HG03064 (cell line): Measurements from ENCODE around the gene PROK2.

Experiments
- ATAC-seq: cut with Tn5 transposase; IDR thresholded peaks from one replicate; pipeline ENCODE4 v1.9.1; 2021; ENCODE audit warnings: low read depth; ENCODE audit not compliant: unreplicated experiment

The PROK2 gene

DNA sequence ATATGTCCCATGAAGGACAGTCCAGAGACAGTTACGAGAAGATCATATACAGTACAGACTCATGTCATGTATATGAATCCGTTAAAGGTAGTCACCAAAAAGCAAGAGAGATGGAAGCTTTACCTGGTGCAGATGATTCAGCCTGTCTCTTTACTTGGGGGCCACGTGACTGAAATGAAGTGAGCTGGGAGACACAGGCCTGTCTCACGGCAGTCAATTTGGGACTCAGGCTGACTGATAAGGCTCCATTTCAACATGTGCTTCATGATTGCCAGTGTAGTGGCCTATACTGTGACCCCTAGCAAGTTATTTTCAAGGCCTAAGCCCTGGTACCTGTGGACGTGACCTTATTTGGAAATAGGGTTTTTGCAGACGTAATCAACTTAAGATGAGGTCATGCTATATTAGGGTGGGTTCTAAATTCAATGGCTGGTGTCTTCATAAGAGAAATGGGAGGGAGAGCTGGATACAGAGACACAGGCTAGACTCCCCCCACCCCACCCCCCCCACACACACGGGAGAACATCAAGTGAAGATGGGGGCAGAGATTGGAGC lies 3.0 kb upstream of the PROK2 start:
- ATAC-seq: no peak

GRCh38 chr3:71786551-71786950 lies 1.6 kb upstream of the PROK2 start:
- no peak for ATAC-seq

- ATAC-seq: no peak
Observed at GRCh38 chr3:71786217-71786549, 1.2 kb upstream of the PROK2 start.

DNA sequence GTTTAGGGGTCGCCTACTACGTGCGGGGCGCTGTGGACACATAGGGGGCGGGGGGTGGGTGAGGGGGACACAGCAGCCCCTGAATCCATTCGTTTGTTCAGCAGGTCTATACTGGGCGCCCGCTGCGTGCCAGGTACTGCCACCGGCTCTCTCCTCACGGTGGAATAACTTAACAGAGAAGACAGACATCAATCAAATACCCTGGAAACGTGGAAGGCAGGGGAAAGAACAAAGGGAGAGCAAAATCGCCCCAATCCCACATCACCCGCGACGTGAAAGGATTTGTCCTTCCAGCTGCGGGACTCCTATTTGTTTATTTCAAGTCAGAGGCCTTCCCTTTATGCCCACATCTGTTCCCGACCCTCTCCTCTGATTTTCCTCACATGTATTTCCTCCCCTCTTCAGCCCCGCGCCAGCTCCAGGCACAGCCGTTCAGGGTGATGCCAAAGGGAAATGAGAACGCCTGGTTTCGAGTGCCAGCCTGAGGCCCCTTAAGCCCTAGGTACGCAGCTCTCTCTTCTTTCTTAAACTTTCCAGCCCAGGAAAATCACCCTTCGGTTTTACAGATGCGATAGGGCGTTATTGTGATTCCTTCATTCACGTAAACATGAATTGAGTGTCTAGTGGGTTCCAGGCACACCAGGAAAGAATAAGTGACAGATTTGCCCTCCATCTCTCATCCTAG lies 726 bp upstream of the PROK2 start:
- no peak for ATAC-seq

DNA sequence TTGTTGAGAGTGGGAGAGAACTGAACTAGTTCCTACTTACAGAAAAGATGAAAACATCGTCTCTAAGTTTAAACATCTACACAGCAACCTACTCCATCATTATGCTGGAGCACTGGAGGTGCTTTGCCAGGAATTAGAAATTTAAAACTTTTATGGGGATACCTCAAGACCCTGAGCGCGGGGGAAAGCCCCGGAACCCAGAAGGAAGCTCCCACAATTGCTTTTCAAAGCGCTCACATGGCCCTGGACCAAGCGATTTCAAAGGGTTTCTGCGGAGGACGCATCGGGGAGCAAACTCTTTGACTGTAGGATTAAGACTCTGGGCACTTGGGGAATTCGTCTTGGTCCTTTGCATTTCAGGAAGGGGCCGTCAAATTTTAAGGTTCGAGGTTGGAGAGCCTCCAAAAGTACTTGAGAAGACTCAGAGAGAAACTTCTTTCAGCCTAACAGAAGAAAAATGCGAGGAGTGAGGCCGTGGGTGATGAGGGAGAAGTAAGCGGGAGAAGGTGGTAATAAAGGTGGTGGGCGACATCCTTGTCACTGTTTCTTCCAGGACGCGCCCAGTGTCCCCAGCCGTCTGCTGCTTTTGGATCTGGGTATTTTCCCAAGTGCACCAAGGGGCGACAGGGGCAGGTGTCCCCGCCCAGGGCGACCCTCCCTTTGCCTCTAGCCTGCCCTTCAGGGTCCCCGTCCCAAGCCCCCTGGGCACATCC lies 591 bp downstream of the PROK2 start:
- ATAC-seq: no peak

DNA sequence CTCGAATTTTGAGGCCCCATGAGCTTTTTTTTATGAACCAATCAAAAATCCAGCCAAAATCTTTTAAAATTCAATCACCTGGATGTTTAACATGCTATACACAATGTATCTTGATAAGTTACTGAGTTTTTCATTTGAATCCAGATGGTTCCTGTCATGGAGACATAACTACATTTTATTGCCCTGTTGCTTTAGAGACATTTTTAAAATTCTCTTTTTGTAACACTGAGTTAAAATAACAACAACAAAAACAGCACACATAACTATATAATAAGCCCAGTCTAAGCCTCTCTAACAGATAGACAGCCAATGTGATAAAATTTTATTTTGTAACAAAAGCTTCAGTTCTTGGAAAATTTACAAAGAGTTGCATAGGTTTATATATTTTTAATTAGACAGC lies 1.8 kb downstream of the PROK2 start:
- no peak for ATAC-seq

GRCh38 chr3:71780430-71780829 lies 4.5 kb downstream of the PROK2 start:
- ATAC-seq: no peak

GRCh38 chr3:71779674-71780377 lies 5.1 kb downstream of the PROK2 start:
- ATAC-seq: no peak

DNA sequence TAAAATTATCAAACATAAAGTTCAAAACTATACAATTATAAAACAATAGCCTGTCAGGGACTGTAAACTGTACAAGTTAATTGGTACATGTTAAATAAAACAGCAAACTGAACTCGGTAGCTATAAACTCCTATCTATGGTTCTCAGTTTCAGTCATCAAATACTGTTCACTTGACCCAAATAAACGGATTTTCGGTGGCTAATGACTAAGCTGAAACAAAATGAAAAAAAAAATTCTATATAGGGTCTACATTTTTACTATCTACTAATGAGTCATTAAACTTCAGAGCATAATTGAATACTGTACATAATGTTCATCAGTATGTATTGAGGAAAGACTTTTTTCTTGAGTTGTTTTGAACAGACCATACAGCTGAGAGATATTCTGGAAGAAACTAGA lies 6.6 kb downstream of the PROK2 start:
- no peak for ATAC-seq

DNA sequence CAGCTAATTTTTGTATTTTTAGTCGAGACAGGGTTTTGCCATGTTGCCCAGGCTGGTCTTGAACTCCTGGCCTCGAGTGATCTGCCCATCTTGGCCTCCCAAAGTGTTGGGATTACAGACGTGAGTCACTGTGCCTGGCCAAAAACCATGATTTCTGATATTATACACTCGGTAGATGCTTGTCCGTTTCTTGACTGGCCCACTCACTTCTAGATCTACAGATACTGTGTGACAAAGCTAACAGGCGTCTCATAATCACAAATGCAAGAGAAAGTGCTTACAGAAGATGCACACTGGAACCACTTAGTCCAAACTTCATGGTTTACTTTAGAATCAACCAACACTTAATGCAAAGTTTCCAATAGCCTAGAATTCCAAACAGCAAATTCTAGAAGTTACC lies 8.4 kb downstream of the PROK2 start:
- ATAC-seq: no peak

DNA sequence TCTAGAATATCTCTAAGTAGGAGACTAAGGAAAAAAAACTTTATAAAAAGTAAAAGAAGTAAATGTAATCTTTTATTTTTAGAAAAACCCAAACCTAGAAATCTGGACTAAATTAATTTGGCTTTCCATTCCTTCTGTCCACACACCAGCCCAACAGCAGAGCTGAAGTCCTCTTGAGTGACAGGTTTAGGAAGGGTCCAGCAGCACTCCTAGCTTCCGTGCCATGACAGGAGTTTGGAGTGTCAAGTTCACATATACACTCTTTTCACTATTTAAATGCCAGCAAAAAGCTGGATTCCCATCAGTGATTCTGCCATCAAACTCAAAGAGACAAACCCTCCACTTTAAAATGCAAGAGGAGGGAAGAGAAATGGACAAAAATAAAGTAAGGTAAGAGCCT lies 13.1 kb downstream of the PROK2 start:
- ATAC-seq: no peak

GRCh38 chr3:71771126-71771525 lies 13.8 kb downstream of the PROK2 start:
- ATAC-seq: no peak

DNA sequence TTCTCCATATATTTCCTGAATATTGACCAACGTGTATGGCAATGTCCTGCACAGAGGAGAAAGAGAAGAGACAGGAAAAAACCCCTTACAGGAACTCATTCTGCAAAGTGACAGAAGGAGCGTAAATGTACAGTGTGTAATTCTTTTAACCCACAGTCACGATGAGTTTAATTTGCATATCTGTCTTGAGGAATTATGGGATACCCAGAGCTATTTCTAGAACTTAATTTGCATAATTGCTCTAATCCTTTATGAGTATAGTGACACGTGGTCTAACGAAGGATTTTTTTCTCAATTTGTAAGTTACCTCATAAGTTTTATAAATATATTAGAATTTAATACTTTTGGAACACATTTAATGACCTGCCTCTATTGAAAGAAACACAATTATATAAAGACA lies 21.5 kb downstream of the PROK2 start:
- no peak for ATAC-seq

DNA sequence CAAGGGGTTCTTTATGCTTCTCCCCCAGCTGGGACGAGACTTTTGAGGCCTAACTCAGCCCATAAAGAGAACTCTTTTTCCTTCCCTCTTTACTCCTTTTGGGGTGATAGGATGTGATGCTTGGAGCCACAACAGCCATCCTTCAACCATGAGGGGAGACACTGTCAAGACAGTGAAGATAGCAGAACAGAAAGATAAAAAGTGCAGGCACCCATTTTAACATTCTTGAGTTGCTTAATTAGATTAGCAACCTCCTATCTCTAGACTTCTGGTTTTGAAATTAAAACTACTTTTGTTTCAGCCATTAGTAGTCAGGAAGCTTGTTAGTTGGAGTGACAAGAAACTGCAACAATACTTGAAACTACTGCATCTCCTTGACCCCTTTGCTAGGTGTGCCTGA lies 24.8 kb downstream of the PROK2 start:
- no peak for ATAC-seq

GRCh38 chr3:71759401-71759800 lies 25.5 kb downstream of the PROK2 start:
- no peak for ATAC-seq

- no peak for ATAC-seq
Observed at GRCh38 chr3:71758091-71758490, 26.9 kb downstream of the PROK2 start.

GRCh38 chr3:71754610-71755253 lies 30.2 kb downstream of the PROK2 start:
- no peak for ATAC-seq

DNA sequence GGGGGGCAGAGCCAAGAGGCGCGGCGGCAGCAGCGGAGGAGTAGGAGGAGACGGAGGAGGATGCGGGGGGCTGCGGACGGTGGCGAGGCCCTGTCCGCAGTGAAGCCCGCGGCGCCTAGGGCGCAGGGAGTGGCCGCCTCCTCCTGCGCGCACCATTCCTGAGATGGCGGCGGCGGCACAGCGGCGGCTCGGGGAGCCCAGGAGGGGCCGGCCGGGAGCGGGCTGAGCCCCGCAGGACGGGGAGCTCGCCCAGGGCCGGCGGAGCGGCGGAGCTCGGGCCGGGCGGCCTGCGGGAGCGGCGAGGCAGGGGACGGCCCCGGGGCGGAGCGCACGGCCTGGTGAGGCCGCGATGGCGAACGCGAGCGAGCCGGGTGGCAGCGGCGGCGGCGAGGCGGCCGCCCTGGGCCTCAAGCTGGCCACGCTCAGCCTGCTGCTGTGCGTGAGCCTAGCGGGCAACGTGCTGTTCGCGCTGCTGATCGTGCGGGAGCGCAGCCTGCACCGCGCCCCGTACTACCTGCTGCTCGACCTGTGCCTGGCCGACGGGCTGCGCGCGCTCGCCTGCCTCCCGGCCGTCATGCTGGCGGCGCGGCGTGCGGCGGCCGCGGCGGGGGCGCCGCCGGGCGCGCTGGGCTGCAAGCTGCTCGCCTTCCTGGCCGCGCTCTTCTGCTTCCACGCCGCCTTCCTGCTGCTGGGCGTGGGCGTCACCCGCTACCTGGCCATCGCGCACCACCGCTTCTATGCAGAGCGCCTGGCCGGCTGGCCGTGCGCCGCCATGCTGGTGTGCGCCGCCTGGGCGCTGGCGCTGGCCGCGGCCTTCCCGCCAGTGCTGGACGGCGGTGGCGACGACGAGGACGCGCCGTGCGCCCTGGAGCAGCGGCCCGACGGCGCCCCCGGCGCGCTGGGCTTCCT lies 31.0 kb downstream of the PROK2 start, which contains the start of gene GPR27:
GPR27 (plus strand) TSS at position 155 of the 909 bp plus-strand sequence; CDS start at position 350, 195 bp downstream.
- no peak for ATAC-seq

GRCh38 chr3:71752831-71753700 lies 31.9 kb downstream of the PROK2 start:
- no peak for ATAC-seq
